HT-29 (cell line): ENCODE data around the gene VPREB3. TPM values are rescaled to one million over a fixed set of nuclear protein-coding genes. Genes with fewer than 3 reads are reported as not detected.

ENCODE experiments used
- total RNA-seq: library from RNA; depleted of rRNA; stranded (reverse); fragments of >200 nt; shearing (Covaris generic); gene quantifications from 2 replicates; pipeline ENCODE4 v1.2.3, GENCODE V29; 2014; rRNA removed

The VPREB3 gene
- total RNA-seq, 1 experiment from 2014 or later = not detected

Other genes with a start within 250 kb of the VPREB3 start
- not detected in 2 replicates for gene IGLL1, start 174.1 kb downstream of the VPREB3 start, total RNA-seq
- gene DRICH1, start 122.1 kb downstream of the VPREB3 start, total RNA-seq = not detected in 2 replicates
- gene RGL4, start 63.4 kb downstream of the VPREB3 start, total RNA-seq = not detected in 2 replicates
- gene ZNF70, start 3.3 kb downstream of the VPREB3 start, total RNA-seq = 1.4 and 1.5 TPM in 2 replicates
- gene C22orf15, start 8.6 kb upstream of the VPREB3 start, total RNA-seq = not detected in 2 replicates
- 32.9 and 53.4 TPM in 2 replicates for gene CHCHD10, start 13.5 kb upstream of the VPREB3 start, total RNA-seq
- gene MMP11, start 18.4 kb upstream of the VPREB3 start, total RNA-seq = 0.18 and 0.89 TPM in 2 replicates
- 67.6 and 107 TPM in 2 replicates for gene SMARCB1, start 32.5 kb upstream of the VPREB3 start, total RNA-seq
- gene DERL3, start 84.6 kb upstream of the VPREB3 start, total RNA-seq = 0.79 and 0.91 TPM in 2 replicates
- gene SLC2A11, start 103.5 kb upstream of the VPREB3 start, total RNA-seq = 7.7 and 9.7 TPM in 2 replicates
- 875 and 977 TPM in 2 replicates for gene MIF, start 140.0 kb upstream of the VPREB3 start, total RNA-seq
- gene GSTT2B, start 206.8 kb upstream of the VPREB3 start, total RNA-seq = 0.70 and 0.89 TPM in 2 replicates
- gene DDTL, start 212.5 kb upstream of the VPREB3 start, total RNA-seq = 0.51 and 2.8 TPM in 2 replicates
- 326 and 334 TPM in 2 replicates for gene DDT, start 220.0 kb upstream of the VPREB3 start, total RNA-seq
- gene GSTT2, start 225.7 kb upstream of the VPREB3 start, total RNA-seq = 0.15 TPM in 1 of 2 replicates, not detected in the other